Natural killer cell treated with Interleukin-12 subunit alpha and Interleukin-12 subunit beta and Interleukin-15 and Interleukin-18, amount 100 ng/mL, for 72 hours (primary cell): ENCODE data around the gene DHODH. TPM values are rescaled to one million over a fixed set of nuclear protein-coding genes. Genes with fewer than 3 reads are reported as not detected.
"Not testable (repeated sequence)": the region's sequence is repeated elsewhere in the genome, so short reads cannot be mapped to it uniquely, and the experiment has no call there.

Experiments used
- ATAC-seq, 2 donors: fragments of 150-1000 bp; cut with Tn5 transposase in 1 of 2; sonication (Bioruptor Pico), chemical (Tn5 transposase) in 1 of 2; 2 replicates each; pipeline ENCODE4 v1.10.0; 2021
- DNase-seq: peaks from one replicate; pipeline ENCODE4 v3.0.0; 2022; ENCODE audit warnings: low spot score
- H3K27ac Mint-ChIP-seq, 2 donors: 1 replicate in 1 of 2; 2 replicates in 1 of 2; pipeline ENCODE4 v1.8.0; 2022; ENCODE audit warnings: mixed read lengths in 2 of 2, mild to moderate bottlenecking in 1 of 2, moderate library complexity in 1 of 2
- H3K27me3 Mint-ChIP-seq, 2 donors: 1 replicate in 1 of 2; 2 replicates in 1 of 2; pipeline ENCODE4 v1.8.0; 2022; ENCODE audit warnings: mixed read lengths in 2 of 2
- H3K36me3 Mint-ChIP-seq: one replicate; pipeline ENCODE4 v1.8.0; 2022; ENCODE audit warnings: mixed read lengths
- H3K4me1 Mint-ChIP-seq, 2 donors: 1 replicate in 1 of 2; 2 replicates in 1 of 2; pipeline ENCODE4 v1.8.0; 2022; ENCODE audit warnings: low read depth in 2 of 2, mixed read lengths in 2 of 2, mild to moderate bottlenecking in 1 of 2
- H3K4me3 Mint-ChIP-seq: one replicate; pipeline ENCODE4 v1.8.0; 2022; ENCODE audit warnings: mixed read lengths
- H3K9me3 Mint-ChIP-seq: 2 replicates; pipeline ENCODE4 v1.8.0; 2022; ENCODE audit warnings: mixed read lengths
- total RNA-seq, 2 donors: library from RNA; stranded (reverse); gene quantifications; one replicate each; pipeline ENCODE4 v1.2.3, GENCODE V29; 2022

The DHODH gene
- total RNA-seq, 2 donors from 2014 or later = 14.8 to 28.7 TPM

DNA sequence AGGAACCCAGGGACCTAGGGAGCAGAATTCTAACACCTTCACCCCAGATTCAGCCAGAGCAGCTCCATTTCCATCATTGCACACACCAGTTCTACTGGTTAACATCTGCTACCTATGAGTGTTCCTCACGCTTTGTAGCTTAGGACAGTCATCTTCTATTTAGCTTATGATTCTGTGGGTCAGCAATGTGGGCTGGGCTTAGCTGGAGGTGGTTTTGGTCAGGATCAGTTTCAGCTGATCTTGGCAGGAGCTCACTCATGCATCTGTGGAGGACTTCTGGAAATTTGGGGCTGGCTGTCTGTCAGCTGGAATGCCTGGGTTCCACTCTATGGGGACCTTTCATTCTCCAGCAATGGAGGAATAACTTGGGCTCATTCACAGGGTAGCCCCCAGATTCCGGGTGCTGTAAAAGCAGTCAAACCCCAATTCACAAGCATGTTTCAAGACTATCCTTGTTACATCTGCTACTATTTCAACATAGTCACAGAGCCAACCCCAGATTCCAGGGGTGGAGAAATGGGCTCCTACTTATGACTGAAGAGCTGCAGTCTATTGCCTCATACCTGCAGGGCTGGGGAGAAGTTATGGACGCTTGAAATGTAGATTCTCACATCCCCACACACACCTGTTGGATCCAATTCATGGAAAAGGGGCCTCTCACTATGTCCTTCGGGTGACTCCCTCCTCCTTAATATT lies 42.4 kb downstream of the DHODH start:
- peak in 1 of 2 donors; percentile 36 for ATAC-seq
- Mint-ChIP-seq H3K27me3 (peaks cover 8 to 11% of the 10 kb centered on the region in 2 donors), H3K9me3 (peaks cover 6% of the 10 kb centered on the region), H3K36me3 (peaks cover 11% of the 10 kb centered on the region), H3K4me3 (no peak overlapping the region), H3K4me1 (peaks cover 0 to 6% of the 10 kb centered on the region in 2 donors), H3K27ac (no peak overlapping the region)
- no peak for DNase-seq

DNA sequence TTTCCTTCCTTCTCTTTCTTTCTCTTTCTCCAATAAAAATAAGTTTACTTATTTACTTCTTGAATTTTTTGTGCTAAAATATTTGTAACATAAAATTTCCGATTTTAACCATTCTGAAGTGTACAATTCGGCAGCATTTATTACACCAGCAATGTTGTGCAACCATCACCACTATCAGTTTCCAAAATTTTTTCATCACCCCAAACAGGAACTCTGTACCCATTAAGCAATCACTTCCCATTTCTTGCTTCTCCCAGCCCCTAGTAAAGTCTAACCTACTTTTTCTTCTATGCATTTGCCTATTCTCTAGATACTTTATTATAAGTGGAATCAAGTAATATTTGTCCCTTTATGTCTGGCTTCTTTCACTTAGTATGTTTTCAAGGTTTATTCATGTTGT lies 43.3 kb downstream of the DHODH start:
- Mint-ChIP-seq H3K4me1 (peaks cover 0 to 6% of the 10 kb centered on the region in 2 donors), H3K4me3 (no peak overlapping the region), H3K27ac (no peak overlapping the region), H3K9me3 (peaks cover 6% of the 10 kb centered on the region), H3K36me3 (peaks cover 11% of the 10 kb centered on the region), H3K27me3 (peaks cover 8 to 11% of the 10 kb centered on the region in 2 donors)
- DNase-seq (no peak), ATAC-seq (no peak)

DNA sequence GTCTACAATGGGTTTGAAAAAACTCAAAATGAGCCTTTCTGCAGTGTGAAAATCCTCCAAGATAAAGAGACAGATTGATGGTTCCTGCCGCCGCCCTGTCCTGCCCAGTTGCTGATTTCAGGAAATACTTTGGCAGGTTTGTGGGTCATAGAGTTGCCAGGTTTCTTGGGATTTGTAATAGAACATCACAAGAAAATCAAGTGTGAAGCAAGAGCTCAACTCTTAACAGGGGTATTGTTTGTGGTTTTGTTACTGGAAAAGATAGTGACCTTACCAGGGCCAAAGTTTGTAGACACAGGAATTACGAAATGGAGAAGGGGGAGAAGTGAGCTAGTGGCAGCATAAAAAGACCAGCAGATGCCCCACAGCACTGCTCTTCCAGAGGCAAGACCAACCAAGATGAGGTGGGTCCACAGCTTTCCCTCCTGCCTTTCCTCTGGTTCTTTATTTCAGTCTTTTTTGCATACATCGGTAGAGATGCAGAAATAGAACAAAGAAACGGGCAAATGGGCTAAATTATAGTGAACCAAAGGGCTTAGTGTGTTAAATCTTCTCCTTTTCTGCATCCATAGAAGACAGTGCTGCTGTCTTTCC lies 45.8 kb downstream of the DHODH start, which contains the start of gene HP:
TSS of gene HP (plus strand) at position 252 of the 594 bp plus-strand sequence. CDS start at position 400, 148 bp downstream.
- H3K4me3 Mint-ChIP-seq, H3K4me1 Mint-ChIP-seq, ATAC-seq, DNase-seq, H3K36me3 Mint-ChIP-seq, H3K9me3 Mint-ChIP-seq: not testable (repeated sequence)
- H3K27ac Mint-ChIP-seq = peak within 1 kb of the TSS in 1 of 2 donors; percentile 12
- H3K27me3 Mint-ChIP-seq = peaks cover 8 to 11% of the 10 kb centered on the region in 2 donors

DNA sequence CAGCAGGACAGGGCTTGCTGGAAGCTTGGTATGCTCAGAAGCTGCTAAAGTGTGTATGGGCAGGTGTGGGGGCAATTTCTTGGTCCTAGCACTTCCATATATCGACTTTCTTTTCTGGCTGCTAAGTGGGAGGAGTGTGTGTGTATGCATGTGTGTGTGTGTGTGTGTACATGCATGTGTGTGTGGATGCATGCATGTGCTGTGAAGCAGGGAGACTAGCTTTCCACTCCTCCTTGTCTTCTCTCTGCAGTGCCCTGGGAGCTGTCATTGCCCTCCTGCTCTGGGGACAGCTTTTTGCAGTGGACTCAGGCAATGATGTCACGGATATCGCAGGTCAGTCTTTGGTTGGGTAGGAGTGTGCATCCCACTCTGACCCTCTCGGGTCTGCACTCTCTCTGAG lies 47.4 kb downstream of the DHODH start:
- DNase-seq (no peak), ATAC-seq (no peak)
- Mint-ChIP-seq H3K9me3 (no peaks in the 10 kb centered on the region), H3K27me3 (peaks cover 8 to 9% of the 10 kb centered on the region in 2 donors), H3K4me1 (peaks cover 0 to 6% of the 10 kb centered on the region in 2 donors), H3K27ac (no peak overlapping the region), H3K4me3 (no peak overlapping the region), H3K36me3 (no peaks in the 10 kb centered on the region)

DNA sequence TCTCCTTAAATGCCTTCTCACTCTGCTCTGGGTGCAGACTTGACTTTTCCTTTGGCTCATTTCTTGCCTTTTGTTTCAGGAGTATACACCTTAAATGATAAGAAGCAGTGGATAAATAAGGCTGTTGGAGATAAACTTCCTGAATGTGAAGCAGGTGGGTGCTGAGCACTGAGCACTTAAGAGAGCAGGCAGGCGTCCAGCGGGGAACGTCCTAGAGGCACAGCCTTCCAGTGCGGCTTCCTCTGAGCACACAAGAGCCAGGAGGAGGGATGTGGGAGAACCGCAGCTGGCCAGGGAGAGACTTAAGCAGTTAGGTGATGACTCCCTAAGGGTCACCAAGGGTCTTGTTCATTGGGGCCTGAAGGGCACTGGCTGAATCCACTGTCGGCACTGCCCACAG lies 48.8 kb downstream of the DHODH start:
- H3K4me3 Mint-ChIP-seq, H3K27ac Mint-ChIP-seq, H3K27me3 Mint-ChIP-seq, H3K9me3 Mint-ChIP-seq, DNase-seq, H3K36me3 Mint-ChIP-seq, H3K4me1 Mint-ChIP-seq, ATAC-seq: not testable (repeated sequence)

DNA sequence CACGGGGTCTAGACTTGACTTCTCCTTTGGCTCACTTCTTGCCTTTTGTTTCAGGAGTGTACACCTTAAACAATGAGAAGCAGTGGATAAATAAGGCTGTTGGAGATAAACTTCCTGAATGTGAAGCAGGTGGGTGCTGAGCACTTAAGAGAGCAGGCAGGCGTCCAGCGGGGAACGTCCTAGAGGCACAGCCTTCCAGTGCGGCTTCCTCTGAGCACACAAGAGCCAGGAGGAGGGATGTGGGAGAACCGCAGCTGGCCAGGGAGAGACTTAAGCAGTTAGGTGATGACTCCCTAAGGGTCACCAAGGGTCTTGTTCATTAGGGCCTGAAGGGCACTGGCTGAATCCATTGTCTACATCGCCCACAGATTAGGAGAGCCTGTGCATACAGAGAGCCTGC lies 50.5 kb downstream of the DHODH start:
- not testable (repeated sequence) for H3K4me3 Mint-ChIP-seq

DNA sequence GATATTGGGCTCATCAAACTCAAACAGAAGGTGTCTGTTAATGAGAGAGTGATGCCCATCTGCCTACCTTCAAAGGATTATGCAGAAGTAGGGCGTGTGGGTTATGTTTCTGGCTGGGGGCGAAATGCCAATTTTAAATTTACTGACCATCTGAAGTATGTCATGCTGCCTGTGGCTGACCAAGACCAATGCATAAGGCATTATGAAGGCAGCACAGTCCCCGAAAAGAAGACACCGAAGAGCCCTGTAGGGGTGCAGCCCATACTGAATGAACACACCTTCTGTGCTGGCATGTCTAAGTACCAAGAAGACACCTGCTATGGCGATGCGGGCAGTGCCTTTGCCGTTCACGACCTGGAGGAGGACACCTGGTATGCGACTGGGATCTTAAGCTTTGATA lies 51.9 kb downstream of the DHODH start:
- DNase-seq = no peak
- H3K36me3 Mint-ChIP-seq = no peaks in the 10 kb centered on the region
- ATAC-seq = no peak
- H3K4me1 Mint-ChIP-seq = no peaks in the 10 kb centered on the region
- H3K27ac Mint-ChIP-seq = no peak overlapping the region
- H3K27me3 Mint-ChIP-seq = no peaks in the 10 kb centered on the region
- no peaks in the 10 kb centered on the region for H3K9me3 Mint-ChIP-seq
- no peak overlapping the region for H3K4me3 Mint-ChIP-seq

More for the DNA sequence above, 50.5 kb downstream of the DHODH start:
- ATAC-seq, DNase-seq, H3K9me3 Mint-ChIP-seq, H3K4me1 Mint-ChIP-seq, H3K27ac Mint-ChIP-seq, H3K36me3 Mint-ChIP-seq, H3K27me3 Mint-ChIP-seq: not testable (repeated sequence)

DNA sequence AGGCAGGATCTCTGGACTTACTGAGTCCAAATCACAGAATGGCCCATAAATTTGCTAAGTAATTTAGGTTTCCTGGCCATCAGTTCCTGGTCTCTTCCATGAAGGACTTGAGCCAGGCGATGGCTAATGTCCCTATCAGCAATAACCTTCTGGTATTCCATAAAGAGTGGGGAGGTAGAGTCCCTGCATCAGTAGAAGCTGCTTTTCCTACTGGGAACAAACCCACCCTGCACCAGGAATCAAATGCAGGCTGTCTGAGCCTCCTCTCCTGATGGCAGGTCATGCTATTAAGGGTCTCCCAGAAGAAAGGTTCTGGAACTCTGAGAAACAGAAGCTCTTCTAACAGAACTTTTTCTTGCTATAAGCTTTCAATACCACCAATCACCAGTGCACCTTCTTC lies 53.0 kb downstream of the DHODH start:
- H3K4me1 Mint-ChIP-seq = no peaks in the 10 kb centered on the region
- ATAC-seq = no peak
- H3K36me3 Mint-ChIP-seq = no peaks in the 10 kb centered on the region
- H3K4me3 Mint-ChIP-seq = no peak overlapping the region
- no peak overlapping the region for H3K27ac Mint-ChIP-seq
- no peaks in the 10 kb centered on the region for H3K27me3 Mint-ChIP-seq
- DNase-seq = no peak
- no peaks in the 10 kb centered on the region for H3K9me3 Mint-ChIP-seq

DNA sequence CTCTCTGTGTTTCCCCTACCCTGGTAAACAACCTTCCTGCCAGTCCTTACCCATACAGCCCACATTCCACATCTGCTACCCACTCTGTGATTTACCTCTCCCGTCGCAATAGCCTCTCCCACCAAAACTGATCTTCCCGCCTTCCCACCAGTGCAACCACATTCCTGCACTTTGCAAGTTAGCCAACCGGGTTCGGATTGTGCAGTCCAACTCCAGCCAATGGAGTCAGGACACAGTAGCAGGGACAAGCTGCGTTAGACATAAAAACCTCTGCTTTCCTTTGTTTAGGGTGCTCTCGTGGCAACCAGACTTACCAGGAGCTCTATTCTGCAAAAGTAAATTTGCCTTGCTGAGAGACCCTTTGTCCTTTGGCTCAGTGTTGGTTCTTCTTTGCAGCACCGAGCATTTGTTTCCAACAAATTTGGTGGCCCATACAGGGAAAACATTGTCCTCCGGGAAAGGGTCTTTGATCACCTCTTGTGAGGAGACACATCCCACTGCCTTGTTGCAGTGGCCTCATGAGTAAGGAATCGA lies 55.9 kb downstream of the DHODH start:
- H3K9me3 Mint-ChIP-seq = no peaks in the 10 kb centered on the region
- no peak overlapping the region for H3K4me3 Mint-ChIP-seq
- H3K27ac Mint-ChIP-seq = no peak overlapping the region
- DNase-seq (no peak), ATAC-seq (no peak)
- no peaks in the 10 kb centered on the region for H3K27me3 Mint-ChIP-seq
- no peaks in the 10 kb centered on the region for H3K4me1 Mint-ChIP-seq
- H3K36me3 Mint-ChIP-seq = no peaks in the 10 kb centered on the region

DNA sequence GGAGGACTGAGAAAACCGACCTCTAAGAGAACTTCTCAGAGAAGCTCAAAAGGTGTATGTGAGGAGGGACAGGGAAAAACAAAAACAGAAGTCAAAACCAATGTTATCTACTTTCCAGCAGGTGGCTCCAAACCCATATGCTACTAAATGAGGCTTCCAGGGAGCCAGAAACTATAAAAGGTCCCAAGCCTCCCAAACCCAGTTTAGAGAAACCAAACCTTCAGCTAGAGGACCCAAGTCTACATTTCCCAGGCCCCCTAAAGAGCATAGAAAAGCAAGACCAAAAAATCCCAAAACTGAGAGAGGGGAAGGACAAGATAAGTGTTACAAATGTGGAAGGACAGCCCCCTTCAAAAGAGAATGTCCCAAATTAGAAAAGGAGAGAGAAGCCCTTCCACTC lies 58.2 kb downstream of the DHODH start:
- H3K4me1 Mint-ChIP-seq = no peaks in the 10 kb centered on the region
- H3K36me3 Mint-ChIP-seq = no peaks in the 10 kb centered on the region
- ATAC-seq (no peak), DNase-seq (no peak)
- H3K4me3 Mint-ChIP-seq = no peak overlapping the region
- H3K27me3 Mint-ChIP-seq = no peaks in the 10 kb centered on the region
- H3K9me3 Mint-ChIP-seq = no peaks in the 10 kb centered on the region
- H3K27ac Mint-ChIP-seq = no peak overlapping the region

DNA sequence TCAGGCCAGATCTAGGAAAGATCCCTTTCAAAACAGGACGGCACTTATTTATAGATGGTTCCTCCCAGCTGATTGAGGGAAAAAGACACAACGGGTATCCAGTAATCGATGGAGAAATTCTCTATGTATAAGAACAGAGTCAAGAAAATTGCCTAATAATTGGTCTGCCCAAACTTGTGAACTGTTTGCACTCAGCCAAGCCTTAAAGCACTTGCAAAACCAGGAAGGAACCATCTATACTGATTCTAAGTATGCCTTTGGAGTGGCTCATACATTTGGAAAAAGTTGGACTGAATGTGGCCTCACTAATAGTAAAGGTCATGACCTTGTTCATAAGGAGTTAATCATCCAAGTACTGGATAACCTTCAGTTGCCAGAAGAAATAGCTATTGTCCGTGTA lies 60.4 kb downstream of the DHODH start:
- Mint-ChIP-seq H3K36me3 (no peaks in the 10 kb centered on the region), H3K27me3 (no peaks in the 10 kb centered on the region), H3K4me1 (no peaks in the 10 kb centered on the region), H3K4me3 (no peak overlapping the region), H3K9me3 (no peaks in the 10 kb centered on the region), H3K27ac (no peak overlapping the region)
- no peak for DNase-seq
- ATAC-seq = no peak

DNA sequence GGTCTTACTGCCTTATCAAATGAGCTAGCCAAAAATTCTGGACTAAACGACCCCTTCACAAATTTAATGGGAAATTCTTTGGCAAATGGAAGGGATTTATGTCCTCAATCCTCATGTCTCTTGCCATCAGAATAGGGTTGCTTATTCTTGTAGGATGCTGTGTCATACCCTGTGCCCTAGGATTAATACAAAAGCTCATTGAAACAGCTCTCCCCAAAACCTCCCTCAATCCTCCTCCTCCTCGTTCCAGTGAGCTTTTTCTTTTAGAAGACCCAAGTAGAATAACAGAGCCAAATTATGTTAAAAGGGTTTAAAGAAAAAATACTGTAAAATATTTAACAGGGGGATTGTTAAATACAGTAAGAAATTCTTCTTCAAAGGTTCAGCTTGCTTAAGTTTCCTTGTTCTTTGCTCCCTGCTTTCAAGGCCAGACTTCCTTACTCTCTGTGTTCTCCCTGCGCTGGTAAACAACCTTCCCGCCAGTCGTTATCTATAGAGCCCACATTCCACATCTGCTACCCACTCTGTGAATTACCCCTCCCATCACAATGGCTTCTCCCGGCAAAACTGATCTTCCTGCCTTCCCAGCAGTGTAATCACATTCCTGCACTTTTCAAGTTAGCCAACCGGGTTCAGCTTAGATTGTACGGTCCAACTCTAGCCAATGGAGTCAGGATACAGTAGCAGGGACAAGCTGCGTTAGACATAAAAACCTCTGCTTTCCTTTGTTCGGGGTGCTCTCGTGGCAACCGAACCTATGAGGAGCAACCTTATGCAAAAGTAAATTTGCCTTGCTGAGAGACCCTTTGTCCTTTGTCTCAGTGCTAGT lies 64.2 kb downstream of the DHODH start:
- Mint-ChIP-seq H3K9me3 (no peaks in the 10 kb centered on the region), H3K4me1 (no peaks in the 10 kb centered on the region), H3K4me3 (no peak overlapping the region), H3K27me3 (no peaks in the 10 kb centered on the region), H3K36me3 (no peaks in the 10 kb centered on the region), H3K27ac (no peak overlapping the region)
- ATAC-seq (no peak), DNase-seq (no peak)

DNA sequence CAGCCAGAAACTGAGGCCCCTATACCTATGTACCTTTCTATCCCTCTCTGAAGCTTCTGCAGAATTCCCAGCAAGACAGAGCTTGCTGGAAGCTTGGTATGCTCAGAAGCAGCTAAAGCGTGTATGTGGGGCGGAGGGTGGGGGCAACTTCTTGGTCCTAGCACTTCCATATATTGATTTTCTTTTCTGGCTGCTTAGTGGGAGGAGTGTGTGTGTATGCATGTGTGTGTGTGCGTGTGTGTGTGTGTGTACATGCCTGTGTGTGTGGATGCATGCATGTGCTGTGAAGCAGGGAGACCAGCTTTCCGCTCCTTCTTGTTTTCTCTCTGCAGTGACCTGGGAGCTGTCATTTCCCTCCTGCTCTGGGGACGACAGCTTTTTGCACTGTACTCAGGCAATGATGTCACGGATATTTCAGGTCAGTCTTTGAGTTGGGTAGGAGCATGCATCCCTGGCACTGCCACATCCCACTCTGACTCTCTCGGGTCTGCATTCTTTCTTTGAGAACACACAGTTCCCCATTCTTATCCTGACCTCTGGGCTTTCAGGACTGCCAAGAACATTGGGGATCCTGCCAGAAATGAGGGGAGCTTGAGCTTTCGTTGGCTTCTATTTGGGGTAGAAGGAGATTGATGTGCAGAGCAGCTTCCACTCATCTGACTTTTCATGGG lies 65.2 kb downstream of the DHODH start:
- no peaks in the 10 kb centered on the region for H3K36me3 Mint-ChIP-seq
- no peaks in the 10 kb centered on the region for H3K4me1 Mint-ChIP-seq
- ATAC-seq = no peak
- H3K27me3 Mint-ChIP-seq = no peaks in the 10 kb centered on the region
- H3K9me3 Mint-ChIP-seq = no peaks in the 10 kb centered on the region
- DNase-seq = no peak
- H3K4me3 Mint-ChIP-seq = no peak overlapping the region
- H3K27ac Mint-ChIP-seq = no peak overlapping the region
